K562 (cell line): Measurements from ENCODE around the gene RBPJ. TPM values are rescaled to one million over a fixed set of nuclear protein-coding genes. Genes with fewer than 3 reads are reported as not detected.

Source experiments
- ATAC-seq: fragments of 200-7000 bp; cut with Tn5 transposase; 3 replicates; pipeline ENCODE4 v1.9.1; 2020; ENCODE audit warnings: moderate library complexity
- BruUV-seq: library from RNA; stranded (reverse); fragments of 400-500 nt; replicated peaks from 2 replicates; lab custom pipeline; 2021; lab: Mats Ljungman, UMichigan
- CTCF ChIA-PET: fragments of 300-600 bp; formaldehyde crosslinking; extraction: SDS; loops from one replicate; lab custom pipeline; 2021; ENCODE audit warnings: low intra/inter-chr PET ratio; lab: Yijun Ruan, JAX
- POLR2A ChIA-PET: fragments of 300-600, 350-650 bp; sonication (Branson Sonifier 250); formaldehyde crosslinking; extraction: SDS; loops from one replicate; lab custom pipeline; 2021; ENCODE audit warnings: antibody characterized with exemption, inconsistent platforms; lab: Yijun Ruan, JAX
- DNase-seq, 4 experiments: peaks; one replicate each; pipeline versions ENCODE4 v3.0.0 to v3.0.0-alpha.2; 2011 to 2018; ENCODE audit warnings: low spot score in 3 of 4, mixed read lengths in 3 of 4; ENCODE audit errors: extremely low read depth in 1 of 4
- FAIRE-seq: peaks from 2 replicates; lab custom pipeline; 2011; peaks lifted over from hg19 to GRCh38; lab: Jason Lieb, UNC
- H2AFZ ChIP-seq: 2 replicates; pipeline ENCODE4 v1.6.0; 2011; ENCODE audit warnings: low read depth, low read length, control low read depth, inconsistent platforms
- H3K27ac ChIP-seq: fragments of 200-600 bp; 3 replicates; pipeline ENCODE4 v1.8.0; 2011; ENCODE audit warnings: low read depth, mild to moderate bottlenecking, control low read depth, inconsistent platforms, low read length, moderate library complexity, mixed read lengths; ENCODE audit errors: extremely low read depth
- H3K27me3 ChIP-seq, 2 experiments: fragments of 300-600 bp in 1 of 2; 2 replicates in 1 of 2; 3 replicates in 1 of 2; pipeline versions ENCODE4 v1.6.0 to v1.8.0; 2011; ENCODE audit warnings: inconsistent platforms in 2 of 2, low read length in 2 of 2, mild to moderate bottlenecking in 1 of 2, mixed read lengths in 1 of 2, moderate library complexity in 1 of 2; ENCODE audit not compliant: control insufficient read depth in 2 of 2, insufficient read depth in 2 of 2
- H3K36me3 ChIP-seq: fragments of 300-600 bp; 3 replicates; pipeline ENCODE4 v1.8.0; 2011; ENCODE audit warnings: mild to moderate bottlenecking, low read length, inconsistent platforms; ENCODE audit not compliant: control insufficient read depth, insufficient read depth
- H3K4me1 ChIP-seq, 2 experiments: fragments of 200-600 bp in 1 of 2; replicated peaks in 1 of 2; 2 replicates in 1 of 2; 3 replicates in 1 of 2; pipeline versions ENCODE4 v1.5.1 to v1.8.0; 2011; ENCODE audit warnings: inconsistent platforms in 2 of 2, low read length in 2 of 2, mild to moderate bottlenecking in 1 of 2, mixed read lengths in 1 of 2, moderate library complexity in 1 of 2; ENCODE audit not compliant: control insufficient read depth in 2 of 2, insufficient read depth in 2 of 2
- H3K4me2 ChIP-seq: 2 replicates; pipeline ENCODE4 v1.6.1; 2011; ENCODE audit warnings: low read length, control low read depth, inconsistent platforms, mixed read lengths; ENCODE audit not compliant: insufficient read depth
- H3K4me3 ChIP-seq: fragments of 200-600 bp; sonication (generic), shearing (Covaris generic); 2 replicates; pipeline ENCODE4 v1.5.1; 2016; ENCODE audit warnings: control low read depth, inconsistent platforms
- H3K79me2 ChIP-seq: fragments of 200-600 bp; 3 replicates; pipeline ENCODE4 v1.8.0; 2011; ENCODE audit warnings: low read length, inconsistent platforms; ENCODE audit not compliant: control insufficient read depth, insufficient read depth
- H3K9ac ChIP-seq, 2 experiments: 2 replicates each; pipeline versions ENCODE4 v1.6.0 to v1.6.1; 2011; ENCODE audit warnings: low read depth in 2 of 2, low read length in 2 of 2, control low read depth in 1 of 2, inconsistent platforms in 1 of 2, mild to moderate bottlenecking in 1 of 2, mixed read lengths in 1 of 2; ENCODE audit not compliant: insufficient read depth in 1 of 2
- H3K9me1 ChIP-seq: one replicate; pipeline ENCODE4 v1.6.0; 2011; ENCODE audit warnings: inconsistent platforms, mild to moderate bottlenecking, low read length, moderate library complexity; ENCODE audit not compliant: control insufficient read depth, insufficient read depth
- H3K9me3 ChIP-seq: replicated peaks from 2 replicates; pipeline ENCODE4 v1.5.1; 2011; ENCODE audit warnings: low read depth, low read length, inconsistent platforms; ENCODE audit not compliant: control insufficient read depth, insufficient read depth
- H4K20me1 ChIP-seq: replicated peaks from 2 replicates; pipeline ENCODE4 v1.6.1; 2011; ENCODE audit warnings: low read length, inconsistent platforms, mixed read lengths; ENCODE audit not compliant: control insufficient read depth, insufficient read depth
- CEBPB ChIP-seq: fragments of 450-650 bp; IDR thresholded peaks from 2 replicates; pipeline ENCODE4 v1.6.1; 2016; ENCODE audit warnings: missing genetic modification characterization, missing compliant biosample characterization
- IFI16 ChIP-seq: fragments of 250-450 bp; sonication (Bioruptor Pico); IDR thresholded peaks from 2 replicates; pipeline ENCODE4 v2.1.2; 2022; ENCODE audit warnings: mild to moderate bottlenecking, inconsistent platforms
- RNF2 ChIP-seq: sonication (generic); IDR thresholded peaks from 2 replicates; pipeline ENCODE4 v1.6.1; 2016
- ZNF589 ChIP-seq: fragments of 200-800 bp; sonication (Bioruptor generic); IDR thresholded peaks from 2 replicates; pipeline ENCODE4 v1.6.1; 2016; ENCODE audit warnings: low read depth, missing genetic modification characterization, missing compliant biosample characterization
- ZNF830 ChIP-seq: fragments of 250-450 bp; sonication (Bioruptor Pico); IDR thresholded peaks from 2 replicates; pipeline ENCODE4 v1.5.0; 2021; ENCODE audit warnings: mild to moderate bottlenecking
- WGBS: fragments of 100-300 bp; shearing (Covaris generic); methylation state at CpG from one replicate; pipeline ENCODE4 v1.1.6; 2016; ENCODE audit warnings: low coverage, mixed read lengths; ENCODE audit not compliant: insufficient coverage; ENCODE audit errors: missing lambda C conversion rate; 5-methylcytosine and 5-hydroxymethylcytosine counted together
- in situ Hi-C: fragments of 300-500 bp; cut with MboI; formaldehyde crosslinking; loops from 4 replicates; pipeline ENCODE4 v1.15.0; 2018; ENCODE audit warnings: inconsistent platforms, mixed read lengths
- intact Hi-C: fragments of 100-400 bp; cut with micrococcal nuclease; formaldehyde crosslinking; loops from 2 replicates; pipeline ENCODE4 v1.14.2; 2022
- polyA plus RNA-seq, 8 experiments: library from polyadenylated mRNA; depleted of rRNA in 4 of 8; stranded (reverse) in 5 of 8; unstranded in 3 of 8; fragments of >200 nt; fragmentation: Nextera tagmentation in 2 of 8; fragmentation: Illumina TruSeq in 1 of 8; extraction: Ambion mirVana in 2 of 8; extraction: Trizol in 1 of 8; gene quantifications; 2 replicates each; pipeline versions ENCODE4 v1.2.1 to v1.2.3, GENCODE V29; 2011 to 2014; ENCODE audit warnings: inconsistent platforms in 1 of 8, missing spikeins in 1 of 8
- total RNA-seq, 7 experiments: library from RNA; depleted of rRNA in 6 of 7; stranded (reverse); fragments of >200 nt in 6 of 7; fragmentation: Illumina TruSeq in 2 of 7; extraction: Trizol in 2 of 7; gene quantifications; 2 replicates each; pipeline versions ENCODE4 v1.2.1 to v1.2.3, GENCODE V29; 2011 to 2021; ENCODE audit warnings: low replicate concordance in 1 of 7
- TF ChIP-seq, protein P1 (sequence below): IDR thresholded peaks from 3 replicates; pipeline ENCODE4 v1.6.1; 2011; ENCODE audit warnings: borderline replicate concordance, mild to moderate bottlenecking, moderate library complexity; ENCODE audit not compliant: insufficient read length; ENCODE audit errors: extremely low read depth

The RBPJ gene
- total and polyA plus RNA-seq, 9 of the 15 experiments (the other 6 are each of a cell fraction or from before 2014, with no cell fraction given), result 17.2 to 49.4 (median 33.8) TPM

DNA sequence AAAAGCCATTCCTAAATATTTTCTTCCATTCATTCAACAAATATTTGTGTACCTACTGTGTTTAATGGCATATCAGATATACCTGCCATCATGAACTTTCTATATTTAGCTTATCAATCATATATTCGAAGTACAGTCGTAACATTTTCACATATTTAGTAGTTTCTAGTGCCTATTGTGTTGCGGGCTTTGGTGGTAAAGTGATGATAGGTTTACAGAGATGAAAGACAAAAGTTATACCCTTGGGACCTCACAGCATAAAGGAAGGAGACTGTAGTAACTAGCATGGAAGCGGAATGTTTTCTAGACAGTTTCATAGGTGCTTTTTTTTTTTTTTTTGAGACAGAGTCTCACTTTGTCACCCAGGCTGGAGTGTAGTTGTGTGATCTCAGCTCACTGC lies 39.5 kb downstream of the RBPJ start:
- no peak for FAIRE-seq
- CTCF ChIA-PET, result no interaction called here

More for the DNA sequence above, 39.5 kb downstream of the RBPJ start:
- Histone ChIP-seq H3K4me3 (no peak overlapping the region), H3K9me1 (no peaks in the 10 kb centered on the region), H3K4me2 (no peak overlapping the region)
- no TSS peak for BruUV-seq
- TF ChIP-seq ZNF830 (CRISPR knock-in tag) (no peak), IFI16 (CRISPR knock-in tag) (no peak), RNF2 (no peak), ZNF589 (no peak), CEBPB (no peak)
- TF ChIP-seq, protein P1, sequence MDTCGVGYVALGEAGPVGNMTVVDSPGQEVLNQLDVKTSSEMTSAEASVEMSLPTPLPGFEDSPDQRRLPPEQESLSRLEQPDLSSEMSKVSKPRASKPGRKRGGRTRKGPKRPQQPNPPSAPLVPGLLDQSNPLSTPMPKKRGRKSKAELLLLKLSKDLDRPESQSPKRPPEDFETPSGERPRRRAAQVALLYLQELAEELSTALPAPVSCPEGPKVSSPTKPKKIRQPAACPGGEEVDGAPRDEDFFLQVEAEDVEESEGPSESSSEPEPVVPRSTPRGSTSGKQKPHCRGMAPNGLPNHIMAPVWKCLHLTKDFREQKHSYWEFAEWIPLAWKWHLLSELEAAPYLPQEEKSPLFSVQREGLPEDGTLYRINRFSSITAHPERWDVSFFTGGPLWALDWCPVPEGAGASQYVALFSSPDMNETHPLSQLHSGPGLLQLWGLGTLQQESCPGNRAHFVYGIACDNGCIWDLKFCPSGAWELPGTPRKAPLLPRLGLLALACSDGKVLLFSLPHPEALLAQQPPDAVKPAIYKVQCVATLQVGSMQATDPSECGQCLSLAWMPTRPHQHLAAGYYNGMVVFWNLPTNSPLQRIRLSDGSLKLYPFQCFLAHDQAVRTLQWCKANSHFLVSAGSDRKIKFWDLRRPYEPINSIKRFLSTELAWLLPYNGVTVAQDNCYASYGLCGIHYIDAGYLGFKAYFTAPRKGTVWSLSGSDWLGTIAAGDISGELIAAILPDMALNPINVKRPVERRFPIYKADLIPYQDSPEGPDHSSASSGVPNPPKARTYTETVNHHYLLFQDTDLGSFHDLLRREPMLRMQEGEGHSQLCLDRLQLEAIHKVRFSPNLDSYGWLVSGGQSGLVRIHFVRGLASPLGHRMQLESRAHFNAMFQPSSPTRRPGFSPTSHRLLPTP, result no peak
- TF ChIP-seq, all 486 proteins: peak for 0
- Histone ChIP-seq H3K9ac (no peak overlapping the region), H4K20me1 (no peaks in the 10 kb centered on the region), H3K9me3 (no peaks in the 10 kb centered on the region), H3K4me1 (peaks cover 0 to 4% of the 10 kb centered on the region in 2 experiments; a peak in 1 of 5 replicates), H3K79me2 (peaks cover 58% of the 10 kb centered on the region), H3K36me3 (no peaks in the 10 kb centered on the region), H3K27ac (no peak overlapping the region), H2AFZ (no peak overlapping the region), H3K27me3 (no peaks in the 10 kb centered on the region)
- intact Hi-C loops, result no loop called here
- DNase-seq (no peak), ATAC-seq (no peak)
- in situ Hi-C loops, result no loop called here
- POLR2A ChIA-PET, result no interaction called here
- WGBS, result 72% methylated on average over 4 of the region's 4 CpGs
